BJ (cell line): ENCODE results near the gene FOXC2. TPM values are rescaled to one million over a fixed set of nuclear protein-coding genes. Genes with fewer than 3 reads are reported as not detected.

Experiments
- CTCF ChIA-PET: fragments of 350-600 bp; formaldehyde crosslinking; extraction: SDS; loops from one replicate; lab custom pipeline; 2021; ENCODE audit warnings: antibody characterized with exemption, inconsistent platforms; lab: Yijun Ruan, JAX
- POLR2A ChIA-PET: fragments of 300-600 bp; sonication (Branson Sonifier 250); formaldehyde crosslinking; extraction: SDS; loops from one replicate; lab custom pipeline; 2021; ENCODE audit warnings: antibody characterized with exemption; lab: Charles Lee
- DNase-seq: peaks from one replicate; pipeline ENCODE4 v3.0.0-alpha.2; 2011; ENCODE audit warnings: low read depth
- H3K27me3 ChIP-seq: 2 replicates; pipeline ENCODE4 v1.6.0; 2011; ENCODE audit warnings: low read length; ENCODE audit not compliant: control insufficient read depth, insufficient read depth
- H3K36me3 ChIP-seq: 2 replicates; pipeline ENCODE4 v1.5.1; 2011; ENCODE audit warnings: low read length; ENCODE audit not compliant: control insufficient read depth, insufficient read depth
- H3K4me3 ChIP-seq: 2 replicates; pipeline ENCODE4 v1.5.1; 2011; ENCODE audit warnings: low read depth, mild to moderate bottlenecking, control low read depth, low read length
- polyA plus RNA-seq: library from polyadenylated mRNA; depleted of rRNA; stranded (reverse); fragments of >200 nt; gene quantifications from 2 replicates; pipeline ENCODE4 v1.2.3, GENCODE V29; 2011
- TF ChIP-seq, protein P1 (sequence below): IDR thresholded peaks from 2 replicates; pipeline ENCODE4 v1.5.1; 2011; ENCODE audit warnings: low read depth, mild to moderate bottlenecking, control low read depth, inconsistent platforms, low read length, moderate library complexity; ENCODE audit not compliant: insufficient read depth

Gene FOXC2
- polyA plus RNA-seq, 1 experiment = 0.63 TPM

DNA sequence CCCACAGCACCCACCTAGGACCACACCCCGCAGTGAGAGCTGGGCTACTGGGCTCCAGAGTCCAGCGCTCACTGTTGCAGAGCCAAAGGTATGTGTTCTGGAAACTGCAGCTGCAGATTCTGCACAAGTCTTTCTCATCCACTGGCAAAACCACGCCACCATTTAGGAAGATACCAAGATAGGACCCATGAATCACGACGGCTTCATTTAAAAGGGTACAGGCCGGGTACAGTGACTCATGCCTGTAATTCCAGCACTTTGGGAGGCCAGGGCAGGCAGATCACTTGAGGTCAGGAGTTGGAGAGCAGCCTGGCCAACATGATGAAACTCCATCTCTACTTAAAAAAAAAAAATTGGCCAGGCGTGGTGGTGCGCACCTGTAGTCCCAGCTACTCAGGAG, 37.5 kb upstream of the FOXC2 start:
- Histone ChIP-seq H3K36me3 (peaks cover 1% of the 10 kb centered on the region; the same call in 1 of the 2 replicates), H3K4me3 (no peak overlapping the region), H3K27me3 (peaks cover 3% of the 10 kb centered on the region; the same call in 1 of the 2 replicates)
- ChIA-PET CTCF (interaction anchor here (0.6 to 3.5 kb wide), 6 partner anchors 8 to 483 kb away, joined by 3 to 18 read pairs (median 4); no protein-coding TSS in a partner anchor), POLR2A (no interaction called here)
- DNase-seq = no peak
- TF ChIP-seq, protein P1, sequence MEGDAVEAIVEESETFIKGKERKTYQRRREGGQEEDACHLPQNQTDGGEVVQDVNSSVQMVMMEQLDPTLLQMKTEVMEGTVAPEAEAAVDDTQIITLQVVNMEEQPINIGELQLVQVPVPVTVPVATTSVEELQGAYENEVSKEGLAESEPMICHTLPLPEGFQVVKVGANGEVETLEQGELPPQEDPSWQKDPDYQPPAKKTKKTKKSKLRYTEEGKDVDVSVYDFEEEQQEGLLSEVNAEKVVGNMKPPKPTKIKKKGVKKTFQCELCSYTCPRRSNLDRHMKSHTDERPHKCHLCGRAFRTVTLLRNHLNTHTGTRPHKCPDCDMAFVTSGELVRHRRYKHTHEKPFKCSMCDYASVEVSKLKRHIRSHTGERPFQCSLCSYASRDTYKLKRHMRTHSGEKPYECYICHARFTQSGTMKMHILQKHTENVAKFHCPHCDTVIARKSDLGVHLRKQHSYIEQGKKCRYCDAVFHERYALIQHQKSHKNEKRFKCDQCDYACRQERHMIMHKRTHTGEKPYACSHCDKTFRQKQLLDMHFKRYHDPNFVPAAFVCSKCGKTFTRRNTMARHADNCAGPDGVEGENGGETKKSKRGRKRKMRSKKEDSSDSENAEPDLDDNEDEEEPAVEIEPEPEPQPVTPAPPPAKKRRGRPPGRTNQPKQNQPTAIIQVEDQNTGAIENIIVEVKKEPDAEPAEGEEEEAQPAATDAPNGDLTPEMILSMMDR = no peak

DNA sequence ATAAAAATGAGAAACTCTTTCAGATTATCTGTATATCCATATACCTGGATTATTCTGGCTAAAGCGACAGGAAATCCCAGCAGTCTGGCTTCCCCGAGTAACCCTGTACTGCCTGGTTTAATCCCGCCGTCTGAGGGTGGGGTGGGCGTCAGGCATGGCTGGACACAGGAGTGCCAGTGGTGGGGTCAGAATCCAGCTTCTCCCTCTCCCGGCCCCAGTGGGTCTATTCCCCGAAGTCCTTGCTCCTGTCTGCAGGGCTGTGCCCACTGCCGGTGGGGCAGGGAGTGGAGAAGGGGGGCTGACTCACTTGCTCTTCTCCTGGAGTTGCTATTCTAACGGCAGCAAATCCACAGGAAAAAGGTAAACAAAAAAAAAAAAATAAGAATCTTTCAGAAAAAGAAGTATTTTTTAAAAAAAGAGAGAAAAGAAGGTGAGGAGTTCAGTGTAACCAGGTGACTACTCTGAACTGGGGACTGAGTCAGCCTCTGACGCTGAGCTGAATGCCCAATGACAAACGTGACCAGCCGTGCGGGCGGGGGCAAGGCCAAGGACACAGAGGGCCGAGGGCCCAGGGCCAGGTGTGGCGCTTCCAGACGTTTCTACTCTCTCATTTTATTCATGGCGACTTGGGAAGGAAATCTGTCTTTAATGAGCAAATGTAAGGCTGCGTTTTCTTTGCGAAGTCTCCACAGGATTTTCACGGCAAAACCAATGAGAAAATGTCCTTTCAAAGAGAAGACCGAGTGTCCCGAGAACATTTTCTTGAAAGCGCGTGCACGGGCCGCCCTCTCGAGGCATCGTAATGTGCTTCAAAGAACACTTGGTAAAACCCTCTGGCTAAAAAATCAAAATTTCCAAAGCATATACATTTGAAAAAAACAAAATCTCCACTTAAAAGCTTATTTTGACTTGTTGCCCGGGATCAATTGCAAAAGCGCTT, 36.1 kb upstream of the FOXC2 start:
- Histone ChIP-seq H3K36me3 (peaks cover 1% of the 10 kb centered on the region; the same call in 1 of the 2 replicates), H3K27me3 (no peaks in the 10 kb centered on the region), H3K4me3 (no peak overlapping the region)
- TF ChIP-seq, protein P1 = no peak
- POLR2A ChIA-PET = no interaction called here
- DNase-seq = no peak
- CTCF ChIA-PET = interaction anchor here (0.7 to 0.8 kb wide), 2 partner anchors 12 to 457 kb away, joined by 3 read pairs; no protein-coding TSS in a partner anchor

DNA sequence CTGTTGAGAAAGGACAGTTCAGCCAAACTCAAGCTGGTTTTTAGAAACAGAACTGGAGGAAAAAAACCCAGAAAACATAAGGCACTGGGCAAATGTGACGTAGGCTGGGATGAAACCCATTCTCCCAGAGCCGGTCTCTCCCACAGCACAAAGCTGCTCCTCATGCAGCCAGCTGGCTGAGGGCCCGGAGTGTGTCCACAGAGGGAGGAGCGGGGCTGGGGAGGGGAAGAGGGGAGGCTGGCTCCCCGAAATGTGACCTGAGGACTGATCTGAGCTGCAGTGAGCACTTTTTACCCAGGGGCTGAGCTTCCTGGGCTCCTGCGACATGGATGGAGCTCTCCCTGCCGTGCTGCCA, 35.5 kb upstream of the FOXC2 start:
- Histone ChIP-seq H3K27me3 (no peaks in the 10 kb centered on the region), H3K4me3 (no peak overlapping the region), H3K36me3 (peaks cover 3% of the 10 kb centered on the region)
- ChIA-PET CTCF (interaction anchor here (0.7 to 0.8 kb wide), 2 partner anchors 13 to 458 kb away, joined by 3 read pairs; no protein-coding TSS in a partner anchor), POLR2A (no interaction called here)
- DNase-seq = no peak
- TF ChIP-seq, protein P1 = no peak

DNA sequence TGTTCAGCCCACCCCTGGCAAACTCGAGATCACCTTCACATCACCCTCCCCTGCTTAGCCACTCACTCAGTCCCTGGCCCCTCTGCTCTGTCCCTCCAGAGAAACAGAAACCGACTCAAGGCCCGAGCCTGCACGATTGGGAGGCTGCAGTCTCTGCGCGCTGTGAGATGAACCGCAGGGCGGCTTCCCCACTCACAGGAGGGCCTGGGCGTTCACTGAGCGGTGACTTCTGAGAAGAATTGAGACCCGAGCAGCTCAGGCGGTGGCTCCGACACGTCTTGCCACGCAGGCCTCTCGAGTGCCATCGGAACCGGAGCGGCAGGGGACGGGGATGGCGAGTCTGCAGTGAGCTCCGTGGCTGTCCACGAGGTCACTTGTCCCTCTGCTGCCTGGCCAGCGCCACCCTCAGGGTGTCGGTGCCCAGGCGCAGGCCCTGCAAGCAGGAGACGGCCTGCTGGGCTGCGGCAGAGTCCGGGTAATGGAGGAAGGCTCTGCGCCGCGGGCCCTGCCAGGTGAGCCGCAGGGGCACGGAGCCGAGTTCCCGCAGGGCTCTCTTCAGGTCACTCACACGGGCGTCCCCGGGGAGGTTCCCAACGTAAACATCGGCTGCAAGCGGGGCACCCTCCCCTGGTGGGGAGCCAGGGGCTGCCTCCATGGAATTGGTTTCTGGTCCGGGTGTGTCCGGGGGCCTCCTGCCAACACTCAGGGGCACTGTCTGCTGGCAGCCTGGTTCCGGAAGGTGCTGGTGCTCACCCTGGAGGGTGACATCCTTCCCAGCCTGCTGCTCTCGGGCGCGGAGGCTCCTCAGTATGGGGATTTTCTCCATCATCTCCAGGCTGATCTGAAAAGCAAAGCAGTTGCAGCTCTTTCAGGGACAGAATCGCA, 34.7 kb upstream of the FOXC2 start:
- TF ChIP-seq, protein P1 = no peak
- ChIA-PET CTCF (interaction anchor here (1.3 kb wide), 1 partner anchor 459 kb away, joined by 5 read pairs; no protein-coding TSS in a partner anchor), POLR2A (no interaction called here)
- peaks cover 7% of the 10 kb centered on the region for H3K36me3 ChIP-seq
- H3K4me3 ChIP-seq = no peak overlapping the region
- no peaks in the 10 kb centered on the region for H3K27me3 ChIP-seq
- DNase-seq = no peak
